GM23338 (cell line): ENCODE measurements around the gene CEP192. TPM values are rescaled to one million over a fixed set of nuclear protein-coding genes. Genes with fewer than 3 reads are reported as not detected.

Experiments used
- ATAC-seq: fragments of 200-7000 bp; cut with Tn5 transposase; 3 replicates; pipeline ENCODE4 v1.9.1; 2020
- DNase-seq: peaks from one replicate; pipeline ENCODE4 v3.0.0-alpha.2; 2015; ENCODE audit warnings: low spot score
- H2AFZ ChIP-seq: fragments of 200-600 bp; sonication (generic); 2 replicates; pipeline ENCODE4 v1.8.0; 2016; ENCODE audit warnings: antibody characterized with exemption, mild to moderate bottlenecking, moderate library complexity
- H3F3A ChIP-seq: fragments of 200-600 bp; sonication (generic); replicated peaks from 2 replicates; pipeline ENCODE4 v1.8.0; 2017; ENCODE audit warnings: antibody characterized with exemption, mixed run types, low read depth
- H3K27ac ChIP-seq: fragments of 200-600 bp; sonication (generic); 2 replicates; pipeline ENCODE4 v1.6.1; 2016; ENCODE audit warnings: low read depth
- H3K27me3 ChIP-seq: fragments of 200-600 bp; sonication (generic); 2 replicates; pipeline ENCODE4 v1.8.0; 2016; ENCODE audit warnings: mild to moderate bottlenecking, mixed run types, moderate library complexity; ENCODE audit not compliant: insufficient read depth
- H3K36me3 ChIP-seq: fragments of 200-600 bp; sonication (generic); 2 replicates; pipeline ENCODE4 v1.8.0; 2016; ENCODE audit warnings: mild to moderate bottlenecking; ENCODE audit not compliant: insufficient read depth
- H3K4me1 ChIP-seq: fragments of 200-600 bp; sonication (generic); 2 replicates; pipeline ENCODE4 v1.8.0; 2016; ENCODE audit warnings: mild to moderate bottlenecking, moderate library complexity; ENCODE audit not compliant: insufficient read depth
- H3K4me2 ChIP-seq: fragments of 200-600 bp; sonication (generic); 2 replicates; pipeline ENCODE4 v1.7.1; 2017; ENCODE audit warnings: mixed run types
- H3K4me3 ChIP-seq: fragments of 200-600 bp; sonication (generic); 2 replicates; pipeline ENCODE4 v1.6.1; 2016; ENCODE audit warnings: mixed run types
- H3K79me2 ChIP-seq: fragments of 200-600 bp; sonication (generic); replicated peaks from 2 replicates; pipeline ENCODE4 v1.8.0; 2017; ENCODE audit warnings: mild to moderate bottlenecking; ENCODE audit not compliant: insufficient read depth
- H3K9me2 ChIP-seq: fragments of 200-600 bp; sonication (generic); 2 replicates; pipeline ENCODE4 v1.8.0; 2017; ENCODE audit not compliant: insufficient read depth
- H4K20me1 ChIP-seq: fragments of 200-600 bp; sonication (generic); replicated peaks from 2 replicates; pipeline ENCODE4 v1.8.0; 2017; ENCODE audit warnings: mild to moderate bottlenecking; ENCODE audit not compliant: insufficient read depth
- H3K27ac Mint-ChIP-seq: 2 replicates; pipeline ENCODE4 v1.8.0; 2020; ENCODE audit warnings: inconsistent platforms, mild to moderate bottlenecking, moderate library complexity, mixed read lengths
- H3K27me3 Mint-ChIP-seq: 3 replicates; pipeline ENCODE4 v1.8.0; 2022; ENCODE audit warnings: low read depth, mild to moderate bottlenecking, moderate library complexity, mixed read lengths, inconsistent platforms; ENCODE audit not compliant: insufficient read depth, poor library complexity
- H3K36me3 Mint-ChIP-seq: 3 replicates; pipeline ENCODE4 v1.8.0; 2021; ENCODE audit warnings: low read depth, mild to moderate bottlenecking, inconsistent platforms, moderate library complexity, mixed read lengths
- H3K4me1 Mint-ChIP-seq: 3 replicates; pipeline ENCODE4 v1.8.0; 2020; ENCODE audit warnings: mild to moderate bottlenecking, inconsistent platforms, mixed read lengths
- H3K4me3 Mint-ChIP-seq: 3 replicates; pipeline ENCODE4 v1.8.0; 2021; ENCODE audit warnings: moderate library complexity, mild to moderate bottlenecking, inconsistent platforms, mixed read lengths
- H3K9me3 Mint-ChIP-seq: 3 replicates; pipeline ENCODE4 v1.8.0; 2020; ENCODE audit warnings: moderate library complexity, mild to moderate bottlenecking, inconsistent platforms, mixed read lengths
- EZH2 ChIP-seq: fragments of 200-600 bp; sonication (generic); IDR thresholded peaks from one replicate; pipeline ENCODE4 v1.8.0; 2017; ENCODE audit warnings: antibody characterized with exemption, mild to moderate bottlenecking, low read depth; ENCODE audit not compliant: unreplicated experiment
- EZH2phosphoT487 ChIP-seq: fragments of 200-600 bp; sonication (generic); IDR thresholded peaks from one replicate; pipeline ENCODE4 v1.8.1; 2018; ENCODE audit warnings: antibody characterized with exemption; ENCODE audit not compliant: unreplicated experiment
- JUNB ChIP-seq: IDR thresholded peaks from one replicate; pipeline ENCODE4 v1.6.1; 2016; ENCODE audit warnings: antibody characterized with exemption; ENCODE audit not compliant: unreplicated experiment
- NANOG ChIP-seq: IDR thresholded peaks from 2 replicates; pipeline ENCODE4 v1.6.1; 2016; ENCODE audit warnings: antibody characterized with exemption, borderline replicate concordance
- POLR2AphosphoS5 ChIP-seq: IDR thresholded peaks from 2 replicates; pipeline ENCODE4 v1.6.1; 2016; ENCODE audit warnings: antibody characterized with exemption, low read depth
- STAT1 ChIP-seq: IDR thresholded peaks from one replicate; pipeline ENCODE4 v1.6.1; 2016; ENCODE audit warnings: antibody characterized with exemption; ENCODE audit not compliant: unreplicated experiment
- ZNF114 ChIP-seq: fragments of 250-450 bp; sonication (Bioruptor Pico); IDR thresholded peaks from 2 replicates; pipeline ENCODE4 v1.5.0; 2020; ENCODE audit warnings: mild to moderate bottlenecking, moderate library complexity
- ZNF331 ChIP-seq: fragments of 250-450 bp; sonication (Bioruptor Pico); IDR thresholded peaks from 2 replicates; pipeline ENCODE4 v1.5.0; 2020; ENCODE audit warnings: low read depth, mild to moderate bottlenecking, moderate library complexity
- polyA plus RNA-seq: library from polyadenylated mRNA; unstranded; fragments of >200 nt; fragmentation: Nextera tagmentation; extraction: Ambion mirVana; gene quantifications from 2 replicates; pipeline ENCODE4 v1.2.1, GENCODE V29; 2016
- total RNA-seq: library from RNA; depleted of rRNA; stranded (reverse); fragments of >200 nt; shearing (Covaris generic); gene quantifications from 2 replicates; pipeline ENCODE4 v1.2.3, GENCODE V29; 2014
- TF ChIP-seq, protein P1 (sequence below), 2 experiments: fragments of 200-600 bp in 1 of 2; sonication (generic) in 1 of 2; conservative IDR thresholded peaks; 2 replicates each; pipeline versions ENCODE4 v1.5.1 to v1.6.1; 2016 to 2017; ENCODE audit warnings: antibody characterized with exemption in 2 of 2, low read depth in 2 of 2, mild to moderate bottlenecking in 2 of 2, moderate library complexity in 1 of 2
- TF ChIP-seq, protein P2 (sequence below): IDR thresholded peaks from one replicate; pipeline ENCODE4 v1.6.1; 2018; ENCODE audit warnings: antibody characterized with exemption; ENCODE audit not compliant: unreplicated experiment
- TF ChIP-seq, protein P3 (sequence below): fragments of 250-450 bp; sonication (Bioruptor Pico); IDR thresholded peaks from 2 replicates; pipeline ENCODE4 v1.5.0; 2020; ENCODE audit warnings: mild to moderate bottlenecking, moderate library complexity

Gene CEP192
- total and polyA plus RNA-seq, 2 experiments from 2014 or later, result 15.2 to 30.6 TPM

DNA sequence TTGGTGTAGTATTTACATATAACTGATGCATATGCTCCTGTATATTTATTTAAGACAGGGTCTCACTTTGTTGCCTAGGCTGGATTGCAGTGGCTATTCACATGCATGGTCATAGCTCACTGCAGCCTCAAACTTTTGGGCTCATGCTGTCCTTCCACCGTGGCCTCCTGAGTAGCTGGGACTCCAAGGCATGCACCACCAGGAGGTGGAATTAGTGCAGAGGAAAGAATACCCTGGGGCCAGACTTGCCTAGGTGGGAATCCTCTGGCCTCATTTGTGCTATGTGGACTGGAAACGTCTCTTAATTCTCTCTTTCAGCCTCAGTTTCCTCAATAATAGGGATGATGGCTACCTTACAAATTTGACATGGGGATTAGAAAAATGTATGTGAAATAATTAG lies 2.3 kb downstream of the CEP192 start:
- H3K4me2 ChIP-seq, result no peak overlapping the region
- ATAC-seq, result no peak
- peaks cover 10% of the 10 kb centered on the region for H3K4me1 ChIP-seq
- no peaks in the 10 kb centered on the region; the same call in 1 of the 2 replicates for H3F3A ChIP-seq
- TF ChIP-seq EZH2phosphoT487 (no peak), ZNF331 (no peak), EZH2 (no peak)
- peaks cover 12% of the 10 kb centered on the region for H3K27me3 Mint-ChIP-seq
- no peaks in the 10 kb centered on the region for H3K9me2 ChIP-seq
- no peak overlapping the region for H2AFZ ChIP-seq
- H4K20me1 ChIP-seq, result peaks cover 28% of the 10 kb centered on the region
- no peaks in the 10 kb centered on the region for H3K27me3 ChIP-seq
- no peaks in the 10 kb centered on the region; the same call in 2 of the 3 replicates for H3K9me3 Mint-ChIP-seq
- no peaks in the 10 kb centered on the region; the same call in 2 of the 3 replicates for H3K36me3 Mint-ChIP-seq
- peak overlapping the region; percentile 97; the same call in 1 of the 3 replicates for H3K4me3 Mint-ChIP-seq
- DNase-seq, result peak; percentile 15
- H3K4me3 ChIP-seq, result no peak overlapping the region
- no peak overlapping the region for H3K27ac Mint-ChIP-seq
- peaks cover 9% of the 10 kb centered on the region for H3K4me1 Mint-ChIP-seq
- peaks cover 70% of the 10 kb centered on the region for H3K79me2 ChIP-seq
- no peak overlapping the region for H3K27ac ChIP-seq
- H3K36me3 ChIP-seq, result no peaks in the 10 kb centered on the region

DNA sequence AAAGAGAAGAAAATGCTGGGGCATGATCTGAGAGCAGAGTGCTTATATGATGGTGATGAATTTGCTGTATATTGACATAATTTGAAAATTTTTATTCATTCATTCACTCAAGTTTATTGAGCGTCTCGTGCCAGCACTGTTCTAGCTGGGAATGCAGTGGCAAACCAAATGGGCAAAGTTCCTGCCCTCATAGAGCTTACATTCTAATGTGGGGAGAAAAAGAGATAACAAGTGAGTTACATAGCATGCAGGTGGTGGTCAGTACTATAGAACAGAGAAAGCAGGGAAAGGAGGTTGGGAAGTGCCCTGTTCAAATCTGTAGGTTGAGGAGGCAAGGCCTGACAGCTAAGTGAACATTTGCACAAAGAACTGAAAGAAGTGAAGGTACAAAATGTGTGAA lies 4.3 kb downstream of the CEP192 start:
- Mint-ChIP-seq H3K27ac (no peak overlapping the region), H3K4me1 (no peaks in the 10 kb centered on the region; the same call in 1 of the 3 replicates), H3K4me3 (no peak overlapping the region), H3K9me3 (no peaks in the 10 kb centered on the region; the same call in 2 of the 3 replicates), H3K36me3 (no peaks in the 10 kb centered on the region; the same call in 2 of the 3 replicates), H3K27me3 (peaks cover 7% of the 10 kb centered on the region)
- H3F3A ChIP-seq, result no peaks in the 10 kb centered on the region; the same call in 1 of the 2 replicates
- peaks cover 88% of the 10 kb centered on the region for H3K79me2 ChIP-seq
- H3K4me2 ChIP-seq, result no peak overlapping the region
- no peak overlapping the region for H3K4me3 ChIP-seq
- H3K9me2 ChIP-seq, result no peaks in the 10 kb centered on the region
- H3K36me3 ChIP-seq, result 0 out of 2 replicates have a peak, but pooled peaks cover 3% of the 10 kb centered on the region
- H3K4me1 ChIP-seq, result peaks cover 10% of the 10 kb centered on the region
- H3K27ac ChIP-seq, result no peak overlapping the region
- DNase-seq (no peak), ATAC-seq (no peak)
- H4K20me1 ChIP-seq, result peaks cover 41% of the 10 kb centered on the region
- H2AFZ ChIP-seq, result no peak overlapping the region
- H3K27me3 ChIP-seq, result no peaks in the 10 kb centered on the region
- no peak for TF ChIP-seq NANOG
- no peak for TF ChIP-seq EZH2phosphoT487
- TF ChIP-seq ZNF114, result no peak
- TF ChIP-seq, protein P1, sequence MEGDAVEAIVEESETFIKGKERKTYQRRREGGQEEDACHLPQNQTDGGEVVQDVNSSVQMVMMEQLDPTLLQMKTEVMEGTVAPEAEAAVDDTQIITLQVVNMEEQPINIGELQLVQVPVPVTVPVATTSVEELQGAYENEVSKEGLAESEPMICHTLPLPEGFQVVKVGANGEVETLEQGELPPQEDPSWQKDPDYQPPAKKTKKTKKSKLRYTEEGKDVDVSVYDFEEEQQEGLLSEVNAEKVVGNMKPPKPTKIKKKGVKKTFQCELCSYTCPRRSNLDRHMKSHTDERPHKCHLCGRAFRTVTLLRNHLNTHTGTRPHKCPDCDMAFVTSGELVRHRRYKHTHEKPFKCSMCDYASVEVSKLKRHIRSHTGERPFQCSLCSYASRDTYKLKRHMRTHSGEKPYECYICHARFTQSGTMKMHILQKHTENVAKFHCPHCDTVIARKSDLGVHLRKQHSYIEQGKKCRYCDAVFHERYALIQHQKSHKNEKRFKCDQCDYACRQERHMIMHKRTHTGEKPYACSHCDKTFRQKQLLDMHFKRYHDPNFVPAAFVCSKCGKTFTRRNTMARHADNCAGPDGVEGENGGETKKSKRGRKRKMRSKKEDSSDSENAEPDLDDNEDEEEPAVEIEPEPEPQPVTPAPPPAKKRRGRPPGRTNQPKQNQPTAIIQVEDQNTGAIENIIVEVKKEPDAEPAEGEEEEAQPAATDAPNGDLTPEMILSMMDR (conservative IDR thresholded peaks at IDR 0.05; ENCODE audit: low read depth in 2 of 2), result no peak
- no peak for TF ChIP-seq EZH2
- no peak for TF ChIP-seq JUNB
- TF ChIP-seq ZNF331, result no peak
- TF ChIP-seq, protein P2, sequence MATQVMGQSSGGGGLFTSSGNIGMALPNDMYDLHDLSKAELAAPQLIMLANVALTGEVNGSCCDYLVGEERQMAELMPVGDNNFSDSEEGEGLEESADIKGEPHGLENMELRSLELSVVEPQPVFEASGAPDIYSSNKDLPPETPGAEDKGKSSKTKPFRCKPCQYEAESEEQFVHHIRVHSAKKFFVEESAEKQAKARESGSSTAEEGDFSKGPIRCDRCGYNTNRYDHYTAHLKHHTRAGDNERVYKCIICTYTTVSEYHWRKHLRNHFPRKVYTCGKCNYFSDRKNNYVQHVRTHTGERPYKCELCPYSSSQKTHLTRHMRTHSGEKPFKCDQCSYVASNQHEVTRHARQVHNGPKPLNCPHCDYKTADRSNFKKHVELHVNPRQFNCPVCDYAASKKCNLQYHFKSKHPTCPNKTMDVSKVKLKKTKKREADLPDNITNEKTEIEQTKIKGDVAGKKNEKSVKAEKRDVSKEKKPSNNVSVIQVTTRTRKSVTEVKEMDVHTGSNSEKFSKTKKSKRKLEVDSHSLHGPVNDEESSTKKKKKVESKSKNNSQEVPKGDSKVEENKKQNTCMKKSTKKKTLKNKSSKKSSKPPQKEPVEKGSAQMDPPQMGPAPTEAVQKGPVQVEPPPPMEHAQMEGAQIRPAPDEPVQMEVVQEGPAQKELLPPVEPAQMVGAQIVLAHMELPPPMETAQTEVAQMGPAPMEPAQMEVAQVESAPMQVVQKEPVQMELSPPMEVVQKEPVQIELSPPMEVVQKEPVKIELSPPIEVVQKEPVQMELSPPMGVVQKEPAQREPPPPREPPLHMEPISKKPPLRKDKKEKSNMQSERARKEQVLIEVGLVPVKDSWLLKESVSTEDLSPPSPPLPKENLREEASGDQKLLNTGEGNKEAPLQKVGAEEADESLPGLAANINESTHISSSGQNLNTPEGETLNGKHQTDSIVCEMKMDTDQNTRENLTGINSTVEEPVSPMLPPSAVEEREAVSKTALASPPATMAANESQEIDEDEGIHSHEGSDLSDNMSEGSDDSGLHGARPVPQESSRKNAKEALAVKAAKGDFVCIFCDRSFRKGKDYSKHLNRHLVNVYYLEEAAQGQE, result no peak
- TF ChIP-seq STAT1, result no peak
- TF ChIP-seq, protein P3, sequence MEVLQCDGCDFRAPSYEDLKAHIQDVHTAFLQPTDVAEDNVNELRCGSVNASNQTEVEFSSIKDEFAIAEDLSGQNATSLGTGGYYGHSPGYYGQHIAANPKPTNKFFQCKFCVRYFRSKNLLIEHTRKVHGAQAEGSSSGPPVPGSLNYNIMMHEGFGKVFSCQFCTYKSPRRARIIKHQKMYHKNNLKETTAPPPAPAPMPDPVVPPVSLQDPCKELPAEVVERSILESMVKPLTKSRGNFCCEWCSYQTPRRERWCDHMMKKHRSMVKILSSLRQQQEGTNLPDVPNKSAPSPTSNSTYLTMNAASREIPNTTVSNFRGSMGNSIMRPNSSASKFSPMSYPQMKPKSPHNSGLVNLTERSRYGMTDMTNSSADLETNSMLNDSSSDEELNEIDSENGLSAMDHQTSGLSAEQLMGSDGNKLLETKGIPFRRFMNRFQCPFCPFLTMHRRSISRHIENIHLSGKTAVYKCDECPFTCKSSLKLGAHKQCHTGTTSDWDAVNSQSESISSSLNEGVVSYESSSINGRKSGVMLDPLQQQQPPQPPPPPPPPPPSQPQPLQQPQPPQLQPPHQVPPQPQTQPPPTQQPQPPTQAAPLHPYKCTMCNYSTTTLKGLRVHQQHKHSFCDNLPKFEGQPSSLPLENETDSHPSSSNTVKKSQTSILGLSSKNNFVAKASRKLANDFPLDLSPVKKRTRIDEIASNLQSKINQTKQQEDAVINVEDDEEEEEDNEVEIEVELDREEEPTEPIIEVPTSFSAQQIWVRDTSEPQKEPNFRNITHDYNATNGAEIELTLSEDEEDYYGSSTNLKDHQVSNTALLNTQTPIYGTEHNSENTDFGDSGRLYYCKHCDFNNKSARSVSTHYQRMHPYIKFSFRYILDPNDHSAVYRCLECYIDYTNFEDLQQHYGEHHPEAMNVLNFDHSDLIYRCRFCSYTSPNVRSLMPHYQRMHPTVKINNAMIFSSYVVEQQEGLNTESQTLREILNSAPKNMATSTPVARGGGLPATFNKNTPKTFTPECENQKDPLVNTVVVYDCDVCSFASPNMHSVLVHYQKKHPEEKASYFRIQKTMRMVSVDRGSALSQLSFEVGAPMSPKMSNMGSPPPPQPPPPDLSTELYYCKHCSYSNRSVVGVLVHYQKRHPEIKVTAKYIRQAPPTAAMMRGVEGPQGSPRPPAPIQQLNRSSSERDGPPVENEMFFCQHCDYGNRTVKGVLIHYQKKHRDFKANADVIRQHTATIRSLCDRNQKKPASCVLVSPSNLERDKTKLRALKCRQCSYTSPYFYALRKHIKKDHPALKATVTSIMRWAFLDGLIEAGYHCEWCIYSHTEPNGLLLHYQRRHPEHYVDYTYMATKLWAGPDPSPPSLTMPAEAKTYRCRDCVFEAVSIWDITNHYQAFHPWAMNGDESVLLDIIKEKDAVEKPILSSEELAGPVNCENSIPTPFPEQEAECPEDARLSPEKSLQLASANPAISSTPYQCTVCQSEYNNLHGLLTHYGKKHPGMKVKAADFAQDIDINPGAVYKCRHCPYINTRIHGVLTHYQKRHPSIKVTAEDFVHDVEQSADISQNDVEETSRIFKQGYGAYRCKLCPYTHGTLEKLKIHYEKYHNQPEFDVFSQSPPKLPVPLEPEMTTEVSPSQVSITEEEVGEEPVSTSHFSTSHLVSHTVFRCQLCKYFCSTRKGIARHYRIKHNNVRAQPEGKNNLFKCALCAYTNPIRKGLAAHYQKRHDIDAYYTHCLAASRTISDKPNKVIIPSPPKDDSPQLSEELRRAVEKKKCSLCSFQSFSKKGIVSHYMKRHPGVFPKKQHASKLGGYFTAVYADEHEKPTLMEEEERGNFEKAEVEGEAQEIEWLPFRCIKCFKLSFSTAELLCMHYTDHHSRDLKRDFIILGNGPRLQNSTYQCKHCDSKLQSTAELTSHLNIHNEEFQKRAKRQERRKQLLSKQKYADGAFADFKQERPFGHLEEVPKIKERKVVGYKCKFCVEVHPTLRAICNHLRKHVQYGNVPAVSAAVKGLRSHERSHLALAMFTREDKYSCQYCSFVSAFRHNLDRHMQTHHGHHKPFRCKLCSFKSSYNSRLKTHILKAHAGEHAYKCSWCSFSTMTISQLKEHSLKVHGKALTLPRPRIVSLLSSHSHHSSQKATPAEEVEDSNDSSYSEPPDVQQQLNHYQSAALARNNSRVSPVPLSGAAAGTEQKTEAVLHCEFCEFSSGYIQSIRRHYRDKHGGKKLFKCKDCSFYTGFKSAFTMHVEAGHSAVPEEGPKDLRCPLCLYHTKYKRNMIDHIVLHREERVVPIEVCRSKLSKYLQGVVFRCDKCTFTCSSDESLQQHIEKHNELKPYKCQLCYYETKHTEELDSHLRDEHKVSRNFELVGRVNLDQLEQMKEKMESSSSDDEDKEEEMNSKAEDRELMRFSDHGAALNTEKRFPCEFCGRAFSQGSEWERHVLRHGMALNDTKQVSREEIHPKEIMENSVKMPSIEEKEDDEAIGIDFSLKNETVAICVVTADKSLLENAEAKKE, result no peak
- no peak for TF ChIP-seq POLR2AphosphoS5
